GM21381 (cell line): ENCODE data around the gene SAP30L.

Experiments used
- ATAC-seq: cut with Tn5 transposase; IDR thresholded peaks from one replicate; pipeline ENCODE4 v1.9.1; 2021; ENCODE audit warnings: mild to moderate bottlenecking, moderate library complexity; ENCODE audit not compliant: unreplicated experiment

The SAP30L gene

DNA sequence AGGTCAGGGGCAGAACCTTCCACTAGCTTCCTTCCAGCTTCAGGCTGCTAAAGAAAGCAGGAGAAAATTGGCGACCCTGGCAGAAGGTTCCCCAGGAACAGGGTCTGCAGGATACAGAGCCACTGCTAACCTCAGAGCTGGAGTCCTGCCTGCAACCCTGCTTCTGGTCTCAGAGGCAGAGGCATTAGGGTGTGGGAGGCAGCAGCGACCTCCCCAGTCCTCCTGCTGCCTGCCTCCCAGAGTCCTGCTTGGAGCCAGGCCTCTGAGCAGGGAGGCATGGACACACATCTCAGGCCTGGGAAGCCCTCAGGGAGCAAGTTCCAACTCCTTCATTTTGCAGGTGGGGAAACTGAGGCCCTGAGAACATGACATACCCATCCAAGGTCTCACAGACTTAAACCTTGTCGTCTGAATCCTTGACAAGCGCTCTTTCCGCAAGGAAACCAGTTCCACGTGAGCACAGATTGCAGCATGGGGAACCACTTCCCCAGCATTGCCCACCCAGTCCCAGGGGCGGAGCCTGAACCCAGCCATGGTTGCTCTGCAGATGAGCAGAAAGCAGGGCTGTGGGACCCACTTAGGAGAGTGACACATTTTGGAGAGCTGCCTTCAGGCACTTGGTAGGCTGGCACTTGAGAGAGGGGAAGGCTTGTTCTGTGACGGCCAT, 60.4 kb downstream of the SAP30L start:
- no peak for ATAC-seq

DNA sequence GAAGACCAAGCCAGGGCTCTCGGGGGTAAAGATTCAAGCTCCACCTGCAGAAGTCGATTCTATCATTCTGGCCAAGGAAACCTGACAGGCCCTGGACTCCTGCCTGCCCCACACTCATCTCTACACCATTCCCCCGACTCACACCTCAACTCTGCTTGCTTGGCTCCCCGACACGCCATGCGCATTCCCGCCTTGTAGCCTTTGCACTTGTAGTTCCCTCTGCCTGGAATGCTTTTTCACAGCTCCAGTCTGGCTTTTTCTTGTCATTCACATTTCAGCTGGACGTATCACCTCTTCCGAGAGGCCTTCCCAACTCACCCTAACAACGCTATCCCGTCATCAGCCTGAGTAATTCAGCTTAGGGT, 60.9 kb downstream of the SAP30L start:
- no peak for ATAC-seq

DNA sequence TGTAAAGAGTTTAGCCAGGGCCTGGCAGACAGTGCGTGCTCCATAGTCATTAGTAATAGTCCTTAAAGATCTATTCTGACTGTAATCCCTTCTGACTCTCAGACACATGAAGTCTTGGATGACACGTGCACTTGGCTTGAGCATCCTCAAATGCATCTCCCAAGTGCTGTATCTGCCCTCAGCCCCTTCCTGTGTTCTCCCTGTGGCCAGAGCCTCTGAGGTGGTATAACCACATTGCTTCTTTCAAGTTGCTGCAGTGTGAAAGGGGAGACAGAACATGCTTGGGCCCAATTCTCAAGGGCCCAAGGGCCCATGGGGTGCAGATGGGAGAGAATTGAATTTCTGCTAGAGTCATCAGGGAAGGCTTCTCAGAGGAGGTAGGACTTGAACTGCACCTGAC, 62.3 kb downstream of the SAP30L start:
- ATAC-seq: no peak

GRCh38 chr5:154509784-154510555, 64.2 kb downstream of the SAP30L start:
- no peak for ATAC-seq
